ENCODE results near the gene MPC2. TPM values are rescaled to one million over a fixed set of nuclear protein-coding genes. Genes with fewer than 3 reads are reported as not detected.

MPC2 gene
- total RNA-seq, 1 donor from 2014 or later, result 81.3 TPM

DNA sequence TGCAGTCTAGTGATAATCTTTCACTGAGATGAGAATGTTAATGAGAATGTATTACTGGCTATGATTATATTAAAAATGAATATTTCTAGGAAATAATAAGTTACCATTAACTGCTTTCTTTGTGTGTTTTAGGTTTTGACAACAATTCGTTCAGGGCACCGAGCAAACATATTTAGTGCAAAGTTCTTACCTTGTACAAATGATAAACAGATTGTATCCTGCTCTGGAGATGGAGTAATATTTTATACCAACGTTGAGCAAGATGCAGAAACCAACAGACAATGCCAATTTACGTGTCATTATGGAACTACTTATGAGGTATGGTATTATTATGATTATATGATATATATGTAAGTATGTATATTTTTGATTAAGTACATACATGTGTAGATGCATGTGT is 37.8 kb upstream of the MPC2 start:
- no peaks in the 10 kb centered on the region for H3K27me3 Mint-ChIP-seq
- peaks cover 5% of the 10 kb centered on the region for H3K9me3 Mint-ChIP-seq (ENCODE audit: low read depth)
- no peak for DNase-seq (ENCODE audit: low spot score, unreplicated experiment)
- peaks cover 27% of the 10 kb centered on the region for H3K36me3 Mint-ChIP-seq (ENCODE audit: insufficient read depth)
- no peak overlapping the region for H3K27ac Mint-ChIP-seq
- TF ChIP-seq, protein P1, sequence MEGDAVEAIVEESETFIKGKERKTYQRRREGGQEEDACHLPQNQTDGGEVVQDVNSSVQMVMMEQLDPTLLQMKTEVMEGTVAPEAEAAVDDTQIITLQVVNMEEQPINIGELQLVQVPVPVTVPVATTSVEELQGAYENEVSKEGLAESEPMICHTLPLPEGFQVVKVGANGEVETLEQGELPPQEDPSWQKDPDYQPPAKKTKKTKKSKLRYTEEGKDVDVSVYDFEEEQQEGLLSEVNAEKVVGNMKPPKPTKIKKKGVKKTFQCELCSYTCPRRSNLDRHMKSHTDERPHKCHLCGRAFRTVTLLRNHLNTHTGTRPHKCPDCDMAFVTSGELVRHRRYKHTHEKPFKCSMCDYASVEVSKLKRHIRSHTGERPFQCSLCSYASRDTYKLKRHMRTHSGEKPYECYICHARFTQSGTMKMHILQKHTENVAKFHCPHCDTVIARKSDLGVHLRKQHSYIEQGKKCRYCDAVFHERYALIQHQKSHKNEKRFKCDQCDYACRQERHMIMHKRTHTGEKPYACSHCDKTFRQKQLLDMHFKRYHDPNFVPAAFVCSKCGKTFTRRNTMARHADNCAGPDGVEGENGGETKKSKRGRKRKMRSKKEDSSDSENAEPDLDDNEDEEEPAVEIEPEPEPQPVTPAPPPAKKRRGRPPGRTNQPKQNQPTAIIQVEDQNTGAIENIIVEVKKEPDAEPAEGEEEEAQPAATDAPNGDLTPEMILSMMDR (IDR thresholded peaks at IDR 0.05; ENCODE audit: unreplicated experiment), result no peak
- no peaks in the 10 kb centered on the region for H3K4me1 Mint-ChIP-seq (ENCODE audit: low read depth)
- no peak overlapping the region for H3K4me3 Mint-ChIP-seq (ENCODE audit: low read depth)

DNA sequence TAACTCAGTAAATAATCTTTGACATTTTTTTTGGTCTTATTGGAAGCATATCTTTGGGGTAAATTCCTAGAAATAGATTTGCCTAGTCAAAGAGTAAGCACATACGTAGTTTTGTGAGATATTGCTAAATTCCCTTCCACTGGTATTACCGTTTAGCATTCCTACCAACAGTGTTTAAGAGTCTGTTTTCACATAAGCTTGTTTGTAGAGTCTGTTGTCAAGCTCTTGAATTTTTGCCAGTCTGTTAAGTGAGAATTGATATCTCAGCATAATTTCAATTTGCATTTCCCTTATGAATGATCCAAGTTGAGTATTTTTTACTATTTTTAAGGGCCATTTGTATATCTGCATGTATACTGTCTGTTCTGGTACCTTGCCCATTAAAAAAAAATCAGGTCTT is 37.0 kb upstream of the MPC2 start:
- no peaks in the 10 kb centered on the region for H3K27me3 Mint-ChIP-seq
- no peak overlapping the region for H3K4me3 Mint-ChIP-seq (ENCODE audit: low read depth)
- no peaks in the 10 kb centered on the region for H3K4me1 Mint-ChIP-seq (ENCODE audit: low read depth)
- TF ChIP-seq, protein P1 (IDR thresholded peaks at IDR 0.05; ENCODE audit: unreplicated experiment), result no peak
- peaks cover 26% of the 10 kb centered on the region for H3K36me3 Mint-ChIP-seq (ENCODE audit: insufficient read depth)
- no peak for DNase-seq (ENCODE audit: low spot score, unreplicated experiment)
- H3K9me3 Mint-ChIP-seq (ENCODE audit: low read depth), result peaks cover 5% of the 10 kb centered on the region
- peak overlapping the region; percentile 76 for H3K27ac Mint-ChIP-seq

GRCh38 chr1:167968569-167968968 is 31.7 kb upstream of the MPC2 start:
- TF ChIP-seq, protein P1 (IDR thresholded peaks at IDR 0.05; ENCODE audit: unreplicated experiment), result no peak
- Mint-ChIP-seq H3K4me1 (ENCODE audit: low read depth) (peaks cover 13% of the 10 kb centered on the region), H3K36me3 (ENCODE audit: insufficient read depth) (peaks cover 13% of the 10 kb centered on the region), H3K27me3 (no peaks in the 10 kb centered on the region), H3K4me3 (ENCODE audit: low read depth) (no peak overlapping the region), H3K27ac (no peak overlapping the region), H3K9me3 (ENCODE audit: low read depth) (no peaks in the 10 kb centered on the region)
- no peak for DNase-seq (ENCODE audit: low spot score, unreplicated experiment)

- DNase-seq (ENCODE audit: low spot score, unreplicated experiment), result no peak
- peaks cover 19% of the 10 kb centered on the region for H3K36me3 Mint-ChIP-seq (ENCODE audit: insufficient read depth)
- TF ChIP-seq, protein P1 (IDR thresholded peaks at IDR 0.05; ENCODE audit: unreplicated experiment), result no peak
- H3K27ac Mint-ChIP-seq, result peak overlapping the region; percentile 20
- H3K4me3 Mint-ChIP-seq (ENCODE audit: low read depth), result no peak overlapping the region
- H3K4me1 Mint-ChIP-seq (ENCODE audit: low read depth), result peaks cover 16% of the 10 kb centered on the region
- peaks cover 4% of the 10 kb centered on the region for H3K9me3 Mint-ChIP-seq (ENCODE audit: low read depth)
- H3K27me3 Mint-ChIP-seq, result no peaks in the 10 kb centered on the region
These were observed 29.2 kb upstream of the MPC2 start for GRCh38 chr1:167966050-167966449.

- Mint-ChIP-seq H3K4me1 (ENCODE audit: low read depth) (peaks cover 16% of the 10 kb centered on the region), H3K36me3 (ENCODE audit: insufficient read depth) (peaks cover 25% of the 10 kb centered on the region), H3K9me3 (ENCODE audit: low read depth) (peaks cover 4% of the 10 kb centered on the region), H3K27ac (peak overlapping the region; percentile 3), H3K27me3 (no peaks in the 10 kb centered on the region), H3K4me3 (ENCODE audit: low read depth) (no peak overlapping the region)
- no peak for DNase-seq (ENCODE audit: low spot score, unreplicated experiment)
- TF ChIP-seq, protein P1 (IDR thresholded peaks at IDR 0.05; ENCODE audit: unreplicated experiment), result no peak
These were observed 27.8 kb upstream of the MPC2 start for GRCh38 chr1:167964646-167965045.

All from progenitor cell of endocrine pancreas (in vitro differentiated cells).